SK-N-SH treated with all-trans-retinoic acid at 6 μM for 48 hours (cell line): ENCODE data around the gene SH3TC1.

Experiments used
- ATAC-seq: fragments of 200-7000 bp; cut with Tn5 transposase; 3 replicates; pipeline ENCODE4 v1.9.1; 2020; ENCODE audit warnings: mild to moderate bottlenecking, moderate library complexity
- ARNTL ChIP-seq: fragments of 450-650 bp; formaldehyde crosslinking; IDR thresholded peaks from 2 replicates; pipeline ENCODE4 v1.5.0; 2020; ENCODE audit warnings: low read depth, mild to moderate bottlenecking, moderate library complexity, borderline replicate concordance
- CSDC2 ChIP-seq: fragments of 250-450 bp; sonication (Bioruptor Pico); IDR thresholded peaks from 2 replicates; pipeline ENCODE4 v1.5.0; 2020; ENCODE audit warnings: mild to moderate bottlenecking, moderate library complexity
- ESRRG ChIP-seq: fragments of 250-450 bp; sonication (Bioruptor Pico); IDR thresholded peaks from 2 replicates; pipeline ENCODE4 v1.6.1; 2021; ENCODE audit warnings: mild to moderate bottlenecking
- GLIS3 ChIP-seq: fragments of 250-450 bp; sonication (Bioruptor Pico); IDR thresholded peaks from 2 replicates; pipeline ENCODE4 v1.5.0; 2020; ENCODE audit warnings: mild to moderate bottlenecking, moderate library complexity
- ISL1 ChIP-seq: fragments of 250-450 bp; sonication (Bioruptor Pico); IDR thresholded peaks from 2 replicates; pipeline ENCODE4 v2.1.2; 2022; ENCODE audit warnings: mild to moderate bottlenecking, moderate library complexity
- OSR1 ChIP-seq: fragments of 250-450 bp; sonication (Bioruptor Pico); IDR thresholded peaks from 2 replicates; pipeline ENCODE4 v1.8.0; 2022; ENCODE audit warnings: moderate library complexity, mild to moderate bottlenecking, inconsistent platforms
- PPARA ChIP-seq: fragments of 250-450 bp; sonication (Bioruptor Pico); IDR thresholded peaks from 2 replicates; pipeline ENCODE4 v1.5.0; 2020; ENCODE audit warnings: mild to moderate bottlenecking, borderline replicate concordance
- RARB ChIP-seq: fragments of 250-450 bp; sonication (Bioruptor Pico); IDR thresholded peaks from 2 replicates; pipeline ENCODE4 v1.8.0; 2021; ENCODE audit warnings: mild to moderate bottlenecking, moderate library complexity
- SNAI2 ChIP-seq: fragments of 250-450 bp; sonication (Bioruptor Pico); IDR thresholded peaks from 2 replicates; pipeline ENCODE4 v1.5.0; 2020; ENCODE audit warnings: mild to moderate bottlenecking, moderate library complexity
- TCF4 ChIP-seq: fragments of 250-450 bp; sonication (Bioruptor Pico); IDR thresholded peaks from 2 replicates; pipeline ENCODE4 v1.8.0; 2021; ENCODE audit warnings: mild to moderate bottlenecking, moderate library complexity, borderline replicate concordance
- TOX ChIP-seq: fragments of 250-450 bp; sonication (Bioruptor Pico); IDR thresholded peaks from 2 replicates; pipeline ENCODE4 v1.8.0; 2021; ENCODE audit warnings: mild to moderate bottlenecking, moderate library complexity, borderline replicate concordance
- ZNF565 ChIP-seq: fragments of 450-650 bp; formaldehyde crosslinking; conservative IDR thresholded peaks from 2 replicates; pipeline ENCODE4 v1.5.0; 2020; ENCODE audit warnings: low read depth, mild to moderate bottlenecking, moderate library complexity
- ZNF70 ChIP-seq: fragments of 450-650 bp; formaldehyde crosslinking; IDR thresholded peaks from 2 replicates; pipeline ENCODE4 v1.5.0; 2020; ENCODE audit warnings: mild to moderate bottlenecking, moderate library complexity
- ZNF8 ChIP-seq: fragments of 450-650 bp; formaldehyde crosslinking; IDR thresholded peaks from 2 replicates; pipeline ENCODE4 v1.5.0; 2020; ENCODE audit warnings: mild to moderate bottlenecking, moderate library complexity
- TF ChIP-seq, protein P1 (sequence below): fragments of 250-450 bp; sonication (Bioruptor Pico); IDR thresholded peaks from 2 replicates; pipeline ENCODE4 v1.8.0; 2021; ENCODE audit warnings: low read depth, mild to moderate bottlenecking, moderate library complexity, borderline replicate concordance
- TF ChIP-seq, protein P2 (sequence below): fragments of 250-450 bp; sonication (Bioruptor Pico); IDR thresholded peaks from 2 replicates; pipeline ENCODE4 v1.5.1; 2021; ENCODE audit warnings: mild to moderate bottlenecking, moderate library complexity
- TF ChIP-seq, protein P3 (sequence below): fragments of 250-450 bp; sonication (Bioruptor Pico); IDR thresholded peaks from 2 replicates; pipeline ENCODE4 v1.5.0; 2020; ENCODE audit warnings: mild to moderate bottlenecking, moderate library complexity
- TF ChIP-seq, protein P4 (sequence below): fragments of 250-450 bp; sonication (Bioruptor Pico); IDR thresholded peaks from 2 replicates; pipeline ENCODE4 v1.8.0; 2020; ENCODE audit warnings: mild to moderate bottlenecking, moderate library complexity, borderline replicate concordance

Gene SH3TC1

DNA sequence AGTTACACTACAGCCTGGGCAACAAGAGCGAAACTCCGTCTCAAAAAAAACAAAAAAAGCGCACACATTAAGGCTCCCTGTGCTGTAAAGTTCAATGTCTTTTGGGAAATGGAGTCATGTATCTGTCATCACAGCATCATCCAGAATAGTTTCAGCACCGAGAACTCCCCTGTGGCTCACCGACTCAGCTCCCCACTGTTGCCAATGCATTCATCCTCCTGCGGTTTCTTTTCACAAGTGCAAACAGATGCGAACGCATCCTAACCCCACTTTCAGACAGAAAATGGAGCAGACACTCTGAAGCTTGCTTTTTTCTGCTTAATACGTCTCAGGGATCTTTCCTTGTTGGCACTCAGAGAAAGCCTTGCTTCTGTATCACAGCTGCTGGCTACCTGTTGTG, 13.8 kb upstream of the SH3TC1 start:
- ATAC-seq, result no peak
- TF ChIP-seq CSDC2 (CRISPR knock-in tag) (no peak), GLIS3 (no peak)
- TF ChIP-seq, all 23 proteins: peak for 0

DNA sequence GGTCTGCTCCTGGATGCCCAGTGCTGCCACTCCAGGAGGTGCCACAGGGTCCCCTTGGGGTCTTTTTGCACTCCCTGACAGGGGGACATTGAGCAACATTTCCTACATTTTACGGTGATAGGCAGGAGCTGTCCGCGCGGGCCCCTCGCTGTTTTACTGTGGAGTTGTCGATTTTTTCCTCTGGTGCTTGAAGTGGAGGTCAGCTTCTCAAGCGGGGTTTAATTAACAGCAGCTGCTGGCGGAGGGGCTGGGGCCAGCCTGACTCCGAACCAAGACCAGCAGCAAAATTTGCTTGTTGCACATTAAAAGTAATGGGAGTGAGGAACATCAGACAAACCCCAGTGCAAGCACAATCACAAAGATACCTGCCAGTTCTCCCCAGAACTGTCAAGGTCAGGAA, 13.2 kb upstream of the SH3TC1 start:
- TF ChIP-seq SNAI2 (CRISPR knock-in tag) (no peak), ESRRG (CRISPR knock-in tag) (no peak)
- ATAC-seq, result no peak

DNA sequence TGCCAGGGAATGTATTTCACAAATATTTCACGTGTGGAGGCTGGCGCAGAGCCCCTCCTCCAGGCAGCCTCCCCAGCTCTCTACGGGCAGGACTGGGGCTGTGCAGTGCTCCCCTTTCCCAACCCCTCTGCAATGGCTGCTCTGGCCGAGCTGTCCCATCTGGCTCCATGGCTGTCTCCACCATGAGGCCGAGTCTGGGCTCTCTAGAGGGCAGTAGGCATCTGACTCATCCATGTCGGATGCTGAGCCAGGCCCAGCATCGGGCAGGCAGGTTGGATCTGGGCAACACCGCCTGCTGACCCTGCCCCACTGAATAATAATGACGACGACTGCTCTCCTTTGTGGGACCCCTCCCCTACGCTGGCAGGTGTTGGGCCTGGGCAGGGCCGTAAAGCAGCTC, 11.0 kb upstream of the SH3TC1 start:
- TF ChIP-seq RARB (no peak), OSR1 (CRISPR knock-in tag) (no peak), ZNF70 (no peak), ZNF8 (CRISPR knock-in tag) (no peak), SNAI2 (CRISPR knock-in tag) (no peak), CSDC2 (CRISPR knock-in tag) (no peak), TOX (no peak)
- TF ChIP-seq, protein P1, sequence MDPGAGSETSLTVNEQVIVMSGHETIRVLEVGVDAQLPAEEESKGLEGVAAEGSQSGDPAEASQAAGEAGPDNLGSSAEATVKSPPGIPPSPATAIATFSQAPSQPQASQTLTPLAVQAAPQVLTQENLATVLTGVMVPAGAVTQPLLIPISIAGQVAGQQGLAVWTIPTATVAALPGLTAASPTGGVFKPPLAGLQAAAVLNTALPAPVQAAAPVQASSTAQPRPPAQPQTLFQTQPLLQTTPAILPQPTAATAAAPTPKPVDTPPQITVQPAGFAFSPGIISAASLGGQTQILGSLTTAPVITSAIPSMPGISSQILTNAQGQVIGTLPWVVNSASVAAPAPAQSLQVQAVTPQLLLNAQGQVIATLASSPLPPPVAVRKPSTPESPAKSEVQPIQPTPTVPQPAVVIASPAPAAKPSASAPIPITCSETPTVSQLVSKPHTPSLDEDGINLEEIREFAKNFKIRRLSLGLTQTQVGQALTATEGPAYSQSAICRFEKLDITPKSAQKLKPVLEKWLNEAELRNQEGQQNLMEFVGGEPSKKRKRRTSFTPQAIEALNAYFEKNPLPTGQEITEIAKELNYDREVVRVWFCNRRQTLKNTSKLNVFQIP (CRISPR knock-in tag), result no peak
- TF ChIP-seq, protein P2, sequence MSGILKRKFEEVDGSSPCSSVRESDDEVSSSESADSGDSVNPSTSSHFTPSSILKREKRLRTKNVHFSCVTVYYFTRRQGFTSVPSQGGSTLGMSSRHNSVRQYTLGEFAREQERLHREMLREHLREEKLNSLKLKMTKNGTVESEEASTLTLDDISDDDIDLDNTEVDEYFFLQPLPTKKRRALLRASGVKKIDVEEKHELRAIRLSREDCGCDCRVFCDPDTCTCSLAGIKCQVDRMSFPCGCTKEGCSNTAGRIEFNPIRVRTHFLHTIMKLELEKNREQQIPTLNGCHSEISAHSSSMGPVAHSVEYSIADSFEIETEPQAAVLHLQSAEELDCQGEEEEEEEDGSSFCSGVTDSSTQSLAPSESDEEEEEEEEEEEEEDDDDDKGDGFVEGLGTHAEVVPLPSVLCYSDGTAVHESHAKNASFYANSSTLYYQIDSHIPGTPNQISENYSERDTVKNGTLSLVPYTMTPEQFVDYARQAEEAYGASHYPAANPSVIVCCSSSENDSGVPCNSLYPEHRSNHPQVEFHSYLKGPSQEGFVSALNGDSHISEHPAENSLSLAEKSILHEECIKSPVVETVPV, result no peak
- TF ChIP-seq, all 23 proteins: peak for 0

DNA sequence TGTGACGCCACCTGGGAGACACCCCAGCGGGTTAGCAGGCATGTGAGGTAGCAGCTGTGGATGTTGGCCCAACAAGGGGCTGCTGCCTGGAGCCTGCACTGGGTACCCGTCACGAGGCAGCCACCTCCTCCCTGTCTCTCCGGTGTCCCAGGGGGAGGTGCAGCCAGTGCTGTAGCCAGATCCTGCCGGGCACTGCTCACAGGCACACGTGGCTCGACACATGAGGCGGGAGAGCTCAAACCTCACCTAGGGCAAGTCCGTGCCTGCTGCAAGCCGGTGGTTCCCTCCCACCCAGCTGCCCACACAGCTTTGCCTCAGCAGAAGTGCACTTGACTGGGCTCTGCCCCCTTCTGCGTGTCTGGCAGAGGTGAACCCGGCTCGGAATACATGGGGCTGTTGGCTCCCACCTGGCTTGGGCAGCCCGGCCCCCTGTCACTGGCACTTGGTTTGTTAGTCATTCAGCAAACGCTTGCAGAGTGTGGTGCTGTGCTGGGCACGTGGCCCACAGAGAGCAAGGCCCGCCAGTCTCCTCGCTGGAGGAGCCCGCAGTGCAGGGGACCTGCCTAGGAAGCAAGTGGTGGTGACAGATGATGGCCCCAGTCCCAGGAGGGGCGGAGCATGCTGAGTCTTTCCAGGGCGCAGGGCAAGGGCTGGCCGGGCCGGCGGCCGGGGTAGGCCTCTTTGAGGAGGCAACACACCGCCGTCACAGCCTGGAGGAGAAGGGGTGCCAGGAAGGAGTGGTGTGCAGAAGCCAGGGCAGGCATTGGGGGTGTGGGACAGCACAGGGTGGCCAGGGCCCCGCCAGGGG, 10.1 kb upstream of the SH3TC1 start:
- no peak for ATAC-seq
- TF ChIP-seq, protein P3, sequence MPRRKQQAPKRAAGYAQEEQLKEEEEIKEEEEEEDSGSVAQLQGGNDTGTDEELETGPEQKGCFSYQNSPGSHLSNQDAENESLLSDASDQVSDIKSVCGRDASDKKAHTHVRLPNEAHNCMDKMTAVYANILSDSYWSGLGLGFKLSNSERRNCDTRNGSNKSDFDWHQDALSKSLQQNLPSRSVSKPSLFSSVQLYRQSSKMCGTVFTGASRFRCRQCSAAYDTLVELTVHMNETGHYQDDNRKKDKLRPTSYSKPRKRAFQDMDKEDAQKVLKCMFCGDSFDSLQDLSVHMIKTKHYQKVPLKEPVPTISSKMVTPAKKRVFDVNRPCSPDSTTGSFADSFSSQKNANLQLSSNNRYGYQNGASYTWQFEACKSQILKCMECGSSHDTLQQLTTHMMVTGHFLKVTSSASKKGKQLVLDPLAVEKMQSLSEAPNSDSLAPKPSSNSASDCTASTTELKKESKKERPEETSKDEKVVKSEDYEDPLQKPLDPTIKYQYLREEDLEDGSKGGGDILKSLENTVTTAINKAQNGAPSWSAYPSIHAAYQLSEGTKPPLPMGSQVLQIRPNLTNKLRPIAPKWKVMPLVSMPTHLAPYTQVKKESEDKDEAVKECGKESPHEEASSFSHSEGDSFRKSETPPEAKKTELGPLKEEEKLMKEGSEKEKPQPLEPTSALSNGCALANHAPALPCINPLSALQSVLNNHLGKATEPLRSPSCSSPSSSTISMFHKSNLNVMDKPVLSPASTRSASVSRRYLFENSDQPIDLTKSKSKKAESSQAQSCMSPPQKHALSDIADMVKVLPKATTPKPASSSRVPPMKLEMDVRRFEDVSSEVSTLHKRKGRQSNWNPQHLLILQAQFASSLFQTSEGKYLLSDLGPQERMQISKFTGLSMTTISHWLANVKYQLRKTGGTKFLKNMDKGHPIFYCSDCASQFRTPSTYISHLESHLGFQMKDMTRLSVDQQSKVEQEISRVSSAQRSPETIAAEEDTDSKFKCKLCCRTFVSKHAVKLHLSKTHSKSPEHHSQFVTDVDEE (CRISPR knock-in tag), result no peak
- no peak for TF ChIP-seq TOX
- no peak for TF ChIP-seq ZNF565
- TF ChIP-seq RARB, result no peak
- TF ChIP-seq, protein P4, sequence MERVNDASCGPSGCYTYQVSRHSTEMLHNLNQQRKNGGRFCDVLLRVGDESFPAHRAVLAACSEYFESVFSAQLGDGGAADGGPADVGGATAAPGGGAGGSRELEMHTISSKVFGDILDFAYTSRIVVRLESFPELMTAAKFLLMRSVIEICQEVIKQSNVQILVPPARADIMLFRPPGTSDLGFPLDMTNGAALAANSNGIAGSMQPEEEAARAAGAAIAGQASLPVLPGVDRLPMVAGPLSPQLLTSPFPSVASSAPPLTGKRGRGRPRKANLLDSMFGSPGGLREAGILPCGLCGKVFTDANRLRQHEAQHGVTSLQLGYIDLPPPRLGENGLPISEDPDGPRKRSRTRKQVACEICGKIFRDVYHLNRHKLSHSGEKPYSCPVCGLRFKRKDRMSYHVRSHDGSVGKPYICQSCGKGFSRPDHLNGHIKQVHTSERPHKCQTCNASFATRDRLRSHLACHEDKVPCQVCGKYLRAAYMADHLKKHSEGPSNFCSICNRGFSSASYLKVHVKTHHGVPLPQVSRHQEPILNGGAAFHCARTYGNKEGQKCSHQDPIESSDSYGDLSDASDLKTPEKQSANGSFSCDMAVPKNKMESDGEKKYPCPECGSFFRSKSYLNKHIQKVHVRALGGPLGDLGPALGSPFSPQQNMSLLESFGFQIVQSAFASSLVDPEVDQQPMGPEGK (CRISPR knock-in tag), result no peak
- no peak for TF ChIP-seq ZNF70
- no peak for TF ChIP-seq ARNTL (CRISPR knock-in tag)
- TF ChIP-seq, protein P1 (CRISPR knock-in tag), result no peak
- no peak for TF ChIP-seq PPARA (CRISPR knock-in tag)
- no peak for TF ChIP-seq TCF4 (CRISPR knock-in tag)
- no peak for TF ChIP-seq ISL1 (CRISPR knock-in tag)

More for the DNA sequence above, 11.0 kb upstream of the SH3TC1 start:
- peak; percentile 64 for ATAC-seq
